Osteoblast (primary cell): ENCODE data around the gene CAMK1G. TPM values are rescaled to one million over a fixed set of nuclear protein-coding genes. Genes with fewer than 3 reads are reported as not detected.

Experiments
- DNase-seq: peaks from one replicate; pipeline ENCODE4 v3.0.0; 2011; ENCODE audit warnings: low spot score, mixed read lengths; ENCODE audit not compliant: insufficient read length; ENCODE audit errors: missing footprints
- H2AFZ ChIP-seq: 2 replicates; pipeline ENCODE4 v1.6.0; 2011; ENCODE audit warnings: mild to moderate bottlenecking, low read length
- H3K27ac ChIP-seq: 2 replicates; pipeline ENCODE4 v1.5.1; 2011; ENCODE audit warnings: mild to moderate bottlenecking, low read depth, low read length, moderate library complexity
- H3K27me3 ChIP-seq: 2 replicates; pipeline ENCODE4 v1.6.0; 2012; ENCODE audit warnings: mild to moderate bottlenecking, control low read depth, inconsistent platforms, low read length, moderate library complexity; ENCODE audit not compliant: insufficient read depth
- H3K36me3 ChIP-seq: 2 replicates; pipeline ENCODE4 v1.5.1; 2011; ENCODE audit warnings: mild to moderate bottlenecking, low read length, control low read depth, moderate library complexity; ENCODE audit not compliant: insufficient read depth
- H3K4me1 ChIP-seq: 2 replicates; pipeline ENCODE4 v1.5.1; 2011; ENCODE audit warnings: mild to moderate bottlenecking, low read length, control low read depth, moderate library complexity; ENCODE audit not compliant: insufficient read depth
- H3K4me2 ChIP-seq: 2 replicates; pipeline ENCODE4 v1.6.0; 2011; ENCODE audit warnings: mild to moderate bottlenecking, low read length; ENCODE audit not compliant: insufficient read depth
- H3K4me3 ChIP-seq: fragments of 200-600 bp; sonication (generic); 3 replicates; pipeline ENCODE4 v1.5.1; 2012; ENCODE audit warnings: mild to moderate bottlenecking, low read length, inconsistent platforms; ENCODE audit not compliant: insufficient read depth
- H3K79me2 ChIP-seq: 2 replicates; pipeline ENCODE4 v1.6.0; 2012; ENCODE audit warnings: mild to moderate bottlenecking, low read length, control low read depth, inconsistent platforms; ENCODE audit not compliant: insufficient read depth
- H3K9me3 ChIP-seq: 2 replicates; pipeline ENCODE4 v1.5.1; 2011; ENCODE audit warnings: low read depth, low read length, control low read depth
- H4K20me1 ChIP-seq: 2 replicates; pipeline ENCODE4 v1.6.0; 2012; ENCODE audit warnings: mild to moderate bottlenecking, low read length, control low read depth; ENCODE audit not compliant: insufficient read depth
- total RNA-seq: library from RNA; depleted of rRNA; stranded (reverse); fragments of >200 nt; gene quantifications from 2 replicates; pipeline ENCODE4 v1.2.3, GENCODE V29; 2012
- TF ChIP-seq, protein P1 (sequence below): IDR thresholded peaks from 2 replicates; pipeline ENCODE4 v1.5.1; 2011; ENCODE audit warnings: mild to moderate bottlenecking, low read depth, low read length, moderate library complexity; ENCODE audit errors: extremely low read depth

The CAMK1G gene
- total RNA-seq, 1 donor: 0.72 TPM

DNA sequence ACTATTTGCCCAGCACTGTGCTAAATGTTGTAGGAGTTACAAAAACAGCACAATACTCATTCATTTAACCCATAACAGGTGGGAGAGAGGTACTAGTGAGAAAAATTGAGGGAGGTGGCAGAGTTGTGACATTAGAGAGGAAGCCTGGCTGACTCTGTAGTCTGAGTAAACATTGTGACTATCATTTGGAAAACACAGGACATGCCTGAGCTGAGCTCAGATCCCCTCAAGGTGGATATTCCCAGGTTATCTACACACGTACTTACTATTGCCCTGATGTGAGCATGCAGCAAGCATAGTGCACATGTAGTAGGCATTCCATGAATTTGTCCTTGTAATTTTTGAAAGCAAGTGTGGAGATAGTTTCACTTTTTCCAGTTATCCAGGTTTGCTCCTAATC, 10.9 kb downstream of the CAMK1G start:
- TF ChIP-seq, protein P1, sequence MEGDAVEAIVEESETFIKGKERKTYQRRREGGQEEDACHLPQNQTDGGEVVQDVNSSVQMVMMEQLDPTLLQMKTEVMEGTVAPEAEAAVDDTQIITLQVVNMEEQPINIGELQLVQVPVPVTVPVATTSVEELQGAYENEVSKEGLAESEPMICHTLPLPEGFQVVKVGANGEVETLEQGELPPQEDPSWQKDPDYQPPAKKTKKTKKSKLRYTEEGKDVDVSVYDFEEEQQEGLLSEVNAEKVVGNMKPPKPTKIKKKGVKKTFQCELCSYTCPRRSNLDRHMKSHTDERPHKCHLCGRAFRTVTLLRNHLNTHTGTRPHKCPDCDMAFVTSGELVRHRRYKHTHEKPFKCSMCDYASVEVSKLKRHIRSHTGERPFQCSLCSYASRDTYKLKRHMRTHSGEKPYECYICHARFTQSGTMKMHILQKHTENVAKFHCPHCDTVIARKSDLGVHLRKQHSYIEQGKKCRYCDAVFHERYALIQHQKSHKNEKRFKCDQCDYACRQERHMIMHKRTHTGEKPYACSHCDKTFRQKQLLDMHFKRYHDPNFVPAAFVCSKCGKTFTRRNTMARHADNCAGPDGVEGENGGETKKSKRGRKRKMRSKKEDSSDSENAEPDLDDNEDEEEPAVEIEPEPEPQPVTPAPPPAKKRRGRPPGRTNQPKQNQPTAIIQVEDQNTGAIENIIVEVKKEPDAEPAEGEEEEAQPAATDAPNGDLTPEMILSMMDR: no peak
- H3K36me3 ChIP-seq: no peaks in the 10 kb centered on the region

DNA sequence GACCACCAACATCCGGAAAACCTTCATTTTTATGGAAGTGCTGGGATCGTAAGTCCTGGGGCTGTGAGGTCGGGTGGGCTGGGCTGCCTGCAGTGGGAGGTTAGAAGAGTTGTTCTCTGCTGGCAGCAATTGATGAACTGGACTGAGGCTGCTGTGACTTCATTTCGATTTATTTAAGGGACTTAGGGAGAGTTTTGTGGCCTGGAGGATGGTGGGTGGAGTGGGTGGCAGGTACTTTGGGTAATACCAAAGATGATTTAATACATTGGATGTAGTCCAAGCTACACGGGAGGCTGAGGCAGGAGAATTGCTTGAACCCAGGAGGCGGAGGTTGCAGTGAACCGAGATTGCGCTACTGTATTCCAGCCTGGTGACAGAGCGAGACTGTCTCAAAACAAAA, 11.5 kb downstream of the CAMK1G start:
- no peaks in the 10 kb centered on the region for H3K36me3 ChIP-seq
- H3K27ac ChIP-seq: no peak overlapping the region
- H4K20me1 ChIP-seq: no peaks in the 10 kb centered on the region
- H3K79me2 ChIP-seq: no peaks in the 10 kb centered on the region
- H3K27me3 ChIP-seq: peaks cover 8% of the 10 kb centered on the region
- no peak overlapping the region for H2AFZ ChIP-seq
- no peaks in the 10 kb centered on the region for H3K9me3 ChIP-seq
- H3K4me3 ChIP-seq: no peak overlapping the region
- DNase-seq: no peak
- no peaks in the 10 kb centered on the region for H3K4me1 ChIP-seq
- no peak overlapping the region for H3K4me2 ChIP-seq
- TF ChIP-seq, protein P1: no peak

More for the DNA sequence above, 10.9 kb downstream of the CAMK1G start:
- no peaks in the 10 kb centered on the region for H3K4me1 ChIP-seq
- no peak overlapping the region for H3K27ac ChIP-seq
- peaks cover 8% of the 10 kb centered on the region for H3K27me3 ChIP-seq
- no peaks in the 10 kb centered on the region for H3K79me2 ChIP-seq
- no peak overlapping the region for H3K4me2 ChIP-seq
- H3K4me3 ChIP-seq: no peak overlapping the region
- DNase-seq: no peak
- H4K20me1 ChIP-seq: no peaks in the 10 kb centered on the region
- no peaks in the 10 kb centered on the region for H3K9me3 ChIP-seq
- no peak overlapping the region for H2AFZ ChIP-seq

DNA sequence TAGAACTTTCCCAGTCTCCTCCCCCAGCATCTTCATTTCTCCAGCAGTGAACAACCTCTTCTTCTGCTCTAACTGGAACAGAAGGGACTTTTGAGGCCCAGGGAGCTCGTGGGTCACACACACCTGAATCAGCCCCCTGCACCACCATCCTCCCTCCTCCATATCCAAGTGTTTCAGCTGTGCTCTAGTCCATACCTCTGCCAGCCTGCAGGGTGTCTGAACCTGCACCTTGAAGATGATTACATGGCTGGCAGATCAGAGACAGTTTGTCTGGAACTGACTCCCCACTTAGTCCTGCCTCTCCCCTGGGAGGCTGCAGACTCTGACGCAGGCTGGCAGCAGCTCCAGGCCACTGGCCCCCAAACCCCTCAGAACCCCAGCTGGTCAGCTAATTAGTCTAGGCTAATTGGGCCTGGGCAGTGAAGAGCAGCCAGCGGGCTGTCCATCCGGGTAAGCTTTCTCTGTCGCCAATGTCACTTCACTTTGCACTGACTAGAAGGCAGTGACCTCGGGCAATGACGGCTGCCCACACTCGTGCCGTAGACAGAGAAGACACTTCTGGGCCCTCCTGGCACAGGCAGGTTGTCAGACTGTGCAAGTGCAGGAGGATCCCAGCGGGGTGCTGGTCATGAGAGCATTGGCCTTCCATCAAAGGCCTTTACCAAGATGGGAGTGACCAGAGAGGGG, 12.2 kb downstream of the CAMK1G start:
- no peaks in the 10 kb centered on the region for H3K79me2 ChIP-seq
- no peak overlapping the region for H3K4me3 ChIP-seq
- H3K27ac ChIP-seq: no peak overlapping the region
- no peak for DNase-seq
- TF ChIP-seq, protein P1: no peak
- H3K9me3 ChIP-seq: no peaks in the 10 kb centered on the region
- H3K27me3 ChIP-seq: peaks cover 8% of the 10 kb centered on the region
- no peak overlapping the region for H3K4me2 ChIP-seq
- H2AFZ ChIP-seq: no peak overlapping the region
- no peaks in the 10 kb centered on the region for H4K20me1 ChIP-seq
- peaks cover 7% of the 10 kb centered on the region for H3K4me1 ChIP-seq
- H3K36me3 ChIP-seq: no peaks in the 10 kb centered on the region

DNA sequence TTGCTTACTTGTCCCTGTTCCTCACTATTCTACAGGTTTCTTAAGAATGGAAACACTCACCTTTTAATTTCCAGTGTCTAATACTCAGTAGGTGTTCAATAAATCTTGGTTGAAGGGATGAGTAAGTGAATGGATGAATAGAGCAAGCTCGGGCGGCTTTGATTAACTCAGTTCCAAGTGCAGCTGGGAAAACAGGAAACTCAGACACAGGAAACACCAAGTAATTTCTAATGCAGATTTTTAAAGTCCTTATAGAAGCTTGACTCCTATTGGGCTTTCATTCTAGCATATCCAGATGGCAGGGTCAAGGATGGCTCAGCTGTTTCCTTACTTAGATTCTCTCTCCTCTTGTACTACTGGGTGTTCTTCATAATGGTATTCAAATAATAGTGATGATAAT, 14.0 kb downstream of the CAMK1G start:
- TF ChIP-seq, protein P1: no peak
- Histone ChIP-seq H3K4me3 (no peak overlapping the region), H3K4me1 (peaks cover 14% of the 10 kb centered on the region), H4K20me1 (no peaks in the 10 kb centered on the region), H3K79me2 (no peaks in the 10 kb centered on the region), H3K27me3 (peaks cover 8% of the 10 kb centered on the region), H3K4me2 (no peak overlapping the region), H2AFZ (no peak overlapping the region), H3K9me3 (no peaks in the 10 kb centered on the region), H3K27ac (no peak overlapping the region), H3K36me3 (no peaks in the 10 kb centered on the region)
- no peak for DNase-seq
